ENCODE measurements around the gene FKRP.

GRCh38 chr19:46717034-46717715 is 28.7 kb upstream of the FKRP start, which contains the start of gene PRKD2:
- TF ChIP-seq CTCF (IDR thresholded peaks at IDR 0.05; ENCODE audit: low read length), result no peak
- TF ChIP-seq EZH2phosphoT487 (IDR thresholded peaks at IDR 0.05; ENCODE audit: low read length), result no peak
- no peak for TF ChIP-seq EZH2 (optimal IDR thresholded peaks at IDR 0.05; ENCODE audit: low read depth, low read length)

All from MM.1S (cell line).